Measurements from ENCODE around the gene LPAR5.

The LPAR5 gene

GRCh38 chr12:6626654-6627283, 9.0 kb downstream of the LPAR5 start:
- H3K4me3 ChIP-seq (ENCODE audit: low read length) = peak overlapping the region; percentile 29; the same call in 1 of the 2 replicates
- no peak for TF ChIP-seq ZNF274 (IDR thresholded peaks at IDR 0.05; ENCODE audit: low read depth, low read length)

DNA sequence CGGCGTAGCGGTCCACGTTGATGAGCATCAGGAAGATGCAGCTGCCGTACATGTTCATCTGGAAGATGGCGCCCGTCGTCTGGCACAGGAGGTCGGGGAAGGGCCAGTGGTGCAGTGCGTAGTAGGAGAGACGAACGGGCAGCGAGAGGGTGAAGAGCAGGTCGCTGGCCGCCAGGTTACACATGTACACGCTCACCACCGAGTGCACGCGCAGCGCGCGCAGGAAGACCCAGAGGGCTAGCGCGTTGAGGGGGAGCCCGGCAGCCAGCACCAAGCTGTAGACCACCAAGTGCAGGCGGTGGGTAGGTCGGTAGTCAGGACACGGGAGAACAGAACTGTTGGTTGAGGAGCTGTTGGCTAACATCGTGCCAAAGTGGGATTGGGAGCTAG, 14.9 kb downstream of the LPAR5 start:
- no peak overlapping the region for H3K4me3 ChIP-seq (ENCODE audit: low read length)
- no peak for TF ChIP-seq ZNF274 (IDR thresholded peaks at IDR 0.05; ENCODE audit: low read depth, low read length)

DNA sequence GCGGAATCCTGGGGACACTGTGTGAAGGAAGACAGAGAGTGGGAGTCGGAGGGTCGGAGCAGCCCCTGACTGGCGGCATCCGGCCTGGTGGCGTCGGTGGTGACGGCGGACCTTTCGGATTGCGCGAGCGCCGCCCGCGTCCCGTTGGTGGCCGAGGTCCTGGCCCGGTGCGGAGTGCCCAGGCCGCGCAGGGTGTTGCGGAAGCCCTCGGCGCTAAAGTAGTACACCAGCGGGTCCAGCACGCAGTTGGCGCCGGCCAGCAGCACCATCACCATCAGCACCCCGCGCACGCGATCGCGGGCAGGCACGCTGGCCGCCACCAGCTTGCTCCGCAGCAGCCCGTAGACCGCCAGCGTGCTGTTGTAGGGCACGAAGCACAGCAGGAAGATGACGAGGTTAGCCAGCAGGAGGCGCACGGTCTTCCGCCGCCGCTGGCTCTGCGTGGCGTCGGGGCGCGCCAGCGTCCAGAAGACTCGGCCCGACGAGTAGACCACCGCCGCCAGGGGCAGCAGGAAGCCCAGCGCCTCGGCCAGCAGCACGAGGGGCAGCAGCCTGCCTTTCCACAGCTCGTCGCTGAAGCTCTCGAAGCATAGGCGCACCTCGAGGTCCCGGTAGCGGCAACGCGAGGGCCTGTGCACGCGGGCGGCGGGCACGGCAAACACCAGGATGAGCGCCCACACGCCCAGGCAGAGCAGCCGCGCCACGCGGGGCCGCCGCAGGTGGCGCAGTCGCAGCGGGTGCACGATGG, 15.4 kb downstream of the LPAR5 start:
- no peak for TF ChIP-seq ZNF274 (IDR thresholded peaks at IDR 0.05; ENCODE audit: low read depth, low read length)
- no peak overlapping the region for H3K4me3 ChIP-seq (ENCODE audit: low read length)

- TF ChIP-seq ZNF274 (IDR thresholded peaks at IDR 0.05; ENCODE audit: low read depth, low read length) = no peak
- no peak overlapping the region for H3K4me3 ChIP-seq (ENCODE audit: low read length)
Observed at GRCh38 chr12:6618483-6619225, 17.1 kb downstream of the LPAR5 start.

GRCh38 chr12:6615802-6616201, 20.0 kb downstream of the LPAR5 start:
- no peak for TF ChIP-seq ZNF274 (IDR thresholded peaks at IDR 0.05; ENCODE audit: low read depth, low read length)

DNA sequence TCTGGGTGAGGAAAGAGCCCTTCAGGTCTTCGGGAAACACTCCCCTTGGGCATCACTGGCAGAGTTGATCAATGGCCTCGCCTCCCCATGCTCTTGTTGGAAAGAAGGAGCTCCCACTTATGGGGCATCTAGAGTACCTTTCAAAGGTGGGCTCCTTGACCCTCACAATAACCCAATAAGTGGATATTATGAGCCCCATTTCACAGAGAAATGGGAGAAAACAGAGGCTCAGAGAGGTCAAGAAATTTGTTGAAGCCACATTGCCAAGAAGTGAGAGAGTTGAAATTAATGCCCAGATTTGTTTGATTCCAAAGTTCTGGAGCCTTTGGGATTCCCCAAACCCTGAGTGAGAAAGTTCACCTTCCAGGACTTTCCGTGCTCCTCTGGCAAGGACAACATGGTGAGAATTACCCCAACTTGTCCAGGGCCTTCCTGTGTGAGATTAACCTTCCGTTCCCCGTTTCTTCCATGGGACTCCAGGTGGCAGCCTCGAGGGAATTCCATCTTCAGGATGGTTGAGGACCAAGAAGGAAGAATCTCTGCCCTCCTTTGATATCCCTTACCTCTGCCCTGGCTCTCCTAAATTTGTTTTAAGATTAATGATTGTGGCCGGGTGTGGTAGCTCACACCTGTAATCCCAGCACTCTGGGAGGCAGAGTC, 21.1 kb downstream of the LPAR5 start:
- no peak for TF ChIP-seq ZNF274 (IDR thresholded peaks at IDR 0.05; ENCODE audit: low read depth, low read length)
- H3K4me3 ChIP-seq (ENCODE audit: low read length) = no peak overlapping the region

More at GRCh38 chr12:6615802-6616201, 20.0 kb downstream of the LPAR5 start:
- no peak overlapping the region for H3K4me3 ChIP-seq (ENCODE audit: low read length)

- TF ChIP-seq ZNF274 (IDR thresholded peaks at IDR 0.05; ENCODE audit: low read depth, low read length) = no peak
Observed at GRCh38 chr12:6613776-6614512, 21.8 kb downstream of the LPAR5 start.

GRCh38 chr12:6613015-6613775, 22.6 kb downstream of the LPAR5 start:
- no peak for TF ChIP-seq ZNF274 (IDR thresholded peaks at IDR 0.05; ENCODE audit: low read depth, low read length)
- no peak overlapping the region; the same call in 1 of the 2 replicates for H3K4me3 ChIP-seq (ENCODE audit: low read length)

More at GRCh38 chr12:6613776-6614512, 21.8 kb downstream of the LPAR5 start:
- no peak overlapping the region for H3K4me3 ChIP-seq (ENCODE audit: low read length)

GRCh38 chr12:6612652-6613014, 23.1 kb downstream of the LPAR5 start:
- no peak overlapping the region for H3K4me3 ChIP-seq (ENCODE audit: low read length)

DNA sequence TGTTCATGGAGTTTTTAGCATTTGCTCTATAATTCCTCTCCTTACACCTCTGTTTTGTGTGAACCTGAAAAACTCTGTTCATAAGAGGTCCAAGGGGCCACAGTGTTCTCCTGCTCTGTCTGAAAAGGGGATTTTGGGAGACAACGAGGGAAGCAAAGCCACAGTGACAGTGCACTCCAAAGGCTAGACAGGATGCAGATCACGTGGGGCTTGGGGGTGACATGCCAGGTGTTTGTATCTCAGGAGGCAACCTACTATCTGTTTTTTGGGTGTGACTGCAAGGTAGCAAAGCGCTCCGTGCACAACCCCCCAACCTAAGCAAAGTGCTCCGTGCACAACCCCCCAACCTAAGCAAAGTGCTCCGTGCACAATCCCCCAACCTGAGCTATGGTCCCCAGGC, 23.5 kb downstream of the LPAR5 start:
- H3K4me3 ChIP-seq (ENCODE audit: low read length) = no peak overlapping the region
- no peak for TF ChIP-seq ZNF274 (IDR thresholded peaks at IDR 0.05; ENCODE audit: low read depth, low read length)

More at GRCh38 chr12:6612652-6613014, 23.1 kb downstream of the LPAR5 start:
- no peak for TF ChIP-seq ZNF274 (IDR thresholded peaks at IDR 0.05; ENCODE audit: low read depth, low read length)

DNA sequence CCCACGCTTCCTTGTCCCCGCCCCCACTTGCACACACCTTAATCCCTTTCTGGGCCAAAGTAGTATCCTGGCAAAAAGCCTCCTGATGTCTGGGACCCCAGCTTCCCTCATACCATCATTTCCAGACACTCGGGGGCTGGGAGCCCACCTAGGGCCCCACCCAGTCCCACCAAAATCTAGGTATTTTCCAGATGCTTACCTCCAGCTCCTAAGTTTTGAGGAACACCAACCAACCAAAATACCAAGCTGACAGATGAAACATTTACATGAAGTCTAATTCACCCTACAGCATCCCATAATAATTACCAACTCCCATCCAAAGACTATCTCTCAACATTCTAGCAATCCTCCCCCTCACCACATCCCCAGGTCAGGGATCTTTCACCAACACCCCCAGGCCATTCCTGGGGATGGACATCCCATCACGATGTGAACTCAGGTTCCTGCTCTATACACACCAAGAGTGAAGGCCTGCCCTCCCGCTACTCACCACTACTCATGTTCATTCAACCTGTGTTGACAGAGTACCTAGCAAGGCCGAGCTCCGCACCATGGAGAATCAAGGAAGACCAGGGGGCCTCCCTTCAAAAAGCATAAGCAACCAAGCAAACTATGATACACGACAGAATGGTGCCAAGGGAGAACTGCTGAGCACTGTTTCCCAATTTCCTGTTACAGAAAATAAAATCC, 27.0 kb downstream of the LPAR5 start:
- TF ChIP-seq ZNF274 (IDR thresholded peaks at IDR 0.05; ENCODE audit: low read depth, low read length) = no peak
- no peak overlapping the region for H3K4me3 ChIP-seq (ENCODE audit: low read length)

Data from GM08714 (cell line).